HepG2 (cell line): Measurements from ENCODE around the gene KIAA0930. TPM values are rescaled to one million over a fixed set of nuclear protein-coding genes. Genes with fewer than 3 reads are reported as not detected.
A peak's percentile ranks its signal among the peaks of the same experiment; 100 is the strongest.

Source experiments
- ATAC-seq: fragments of 200-7000 bp; cut with Tn5 transposase; 3 replicates; pipeline ENCODE4 v1.9.1; 2020; ENCODE audit warnings: mild to moderate bottlenecking, moderate library complexity
- BruUV-seq: library from RNA; stranded (reverse); fragments of 400-500 nt; replicated peaks from 2 replicates; lab custom pipeline; 2021; lab: Mats Ljungman, UMichigan
- CTCF ChIA-PET: fragments of 300-600 bp; formaldehyde crosslinking; extraction: SDS; loops from one replicate; lab custom pipeline; 2021; ENCODE audit warnings: low total read pairs, inconsistent platforms, low intra/inter-chr PET ratio; lab: Yijun Ruan, JAX
- POLR2A ChIA-PET: fragments of 350-600 bp; sonication (Branson Sonifier 250); formaldehyde crosslinking; loops from one replicate; lab custom pipeline; 2020; ENCODE audit warnings: antibody characterized with exemption, inconsistent platforms; lab: Yijun Ruan, JAX
- DNase-seq: peaks from one replicate; pipeline ENCODE4 v3.0.0-alpha.2; 2015; ENCODE audit warnings: low spot score
- FAIRE-seq: peaks from 3 replicates; lab custom pipeline; 2011; peaks lifted over from hg19 to GRCh38; lab: Jason Lieb, UNC
- H2AFZ ChIP-seq: one replicate; pipeline ENCODE4 v1.6.1; 2011; ENCODE audit warnings: low read length, inconsistent platforms
- H3K27ac ChIP-seq: fragments of 300-600 bp; 3 replicates; pipeline ENCODE4 v1.8.0; 2011; ENCODE audit warnings: mixed run types, mild to moderate bottlenecking, mixed read lengths, low read length, inconsistent platforms; ENCODE audit not compliant: insufficient read depth; ENCODE audit errors: extremely low read length
- H3K27me3 ChIP-seq, 2 experiments: fragments of 200-600 bp in 1 of 2; 2 replicates in 1 of 2; 3 replicates in 1 of 2; pipeline versions ENCODE4 v1.6.0 to v1.8.0; 2011; ENCODE audit warnings: low read length in 2 of 2, mild to moderate bottlenecking in 2 of 2, moderate library complexity in 2 of 2, inconsistent platforms in 1 of 2; ENCODE audit not compliant: insufficient read depth in 2 of 2, control insufficient read depth in 1 of 2
- H3K36me3 ChIP-seq, 2 experiments: fragments of 200-600 bp in 1 of 2; replicated peaks in 1 of 2; 2 replicates in 1 of 2; 3 replicates in 1 of 2; pipeline versions ENCODE4 v1.5.1 to v1.8.0; 2011; ENCODE audit warnings: low read length in 2 of 2, inconsistent platforms in 1 of 2; ENCODE audit not compliant: insufficient read depth in 2 of 2, control insufficient read depth in 1 of 2
- H3K4me1 ChIP-seq: 2 replicates; pipeline ENCODE4 v1.5.1; 2012; ENCODE audit warnings: low read length, inconsistent platforms; ENCODE audit not compliant: insufficient read depth
- H3K4me2 ChIP-seq: 2 replicates; pipeline ENCODE4 v1.6.0; 2011; ENCODE audit warnings: low read depth, low read length, inconsistent platforms
- H3K4me3 ChIP-seq, 3 experiments: fragments of 200-600 bp in 1 of 3; sonication (generic), shearing (Covaris generic) in 1 of 3; replicated peaks in 1 of 3; 2 replicates each; pipeline ENCODE4 v1.5.1; 2011 to 2016; ENCODE audit warnings: low read length in 3 of 3, inconsistent platforms in 2 of 3, low read depth in 2 of 3, mild to moderate bottlenecking in 2 of 3, control low read depth in 1 of 3, mixed read lengths in 1 of 3; ENCODE audit not compliant: insufficient read depth in 1 of 3
- H3K79me2 ChIP-seq: one replicate; pipeline ENCODE4 v1.6.1; 2011; ENCODE audit warnings: low read length, inconsistent platforms; ENCODE audit not compliant: insufficient read depth
- H3K9ac ChIP-seq: 2 replicates; pipeline ENCODE4 v1.6.0; 2011; ENCODE audit warnings: mild to moderate bottlenecking, low read depth, low read length, inconsistent platforms; ENCODE audit not compliant: insufficient read depth
- H3K9me3 ChIP-seq: 2 replicates; pipeline ENCODE4 v1.5.1; 2012; ENCODE audit warnings: mild to moderate bottlenecking, low read length
- H4K20me1 ChIP-seq: 2 replicates; pipeline ENCODE4 v1.6.0; 2011; ENCODE audit warnings: inconsistent platforms, mild to moderate bottlenecking, low read length, moderate library complexity; ENCODE audit not compliant: insufficient read depth
- YY1 ChIP-seq: IDR thresholded peaks from 2 replicates; pipeline ENCODE4 v1.6.1; 2011; ENCODE audit warnings: low read length, low read depth, moderate library complexity, mild to moderate bottlenecking; ENCODE audit not compliant: insufficient read depth, insufficient replicate concordance
- ZNF652 ChIP-seq: IDR thresholded peaks from 2 replicates; pipeline ENCODE4 v1.6.1; 2016; ENCODE audit warnings: low read depth, borderline replicate concordance
- WGBS: methylation state at CpG from one replicate; pipeline ENCODE4 v1.1.6; 2017; ENCODE audit warnings: low lambda C conversion rate; 5-methylcytosine and 5-hydroxymethylcytosine counted together
- in situ Hi-C: cut with HindIII; loops from 2 replicates; pipeline ENCODE4 v1.10.0; 2017; ENCODE audit warnings: low pct_unique_long_range_greater_than_20kb; ENCODE audit not compliant: extremely low pct_ligation_motif_present
- intact Hi-C: fragments of 100-400 bp; cut with micrococcal nuclease; formaldehyde crosslinking; loops from one replicate; pipeline ENCODE4 v1.10.0; 2022; ENCODE audit not compliant: unreplicated experiment
- polyA plus RNA-seq, 8 experiments: library from polyadenylated mRNA; depleted of rRNA in 3 of 8; stranded (reverse) in 7 of 8; unstranded in 1 of 8; fragments of >200 nt; fragmentation: Illumina TruSeq in 4 of 8; extraction: Trizol in 4 of 8; gene quantifications; 2 replicates each; pipeline versions ENCODE4 v1.2.1 to v1.2.3, GENCODE V29; 2011 to 2016; ENCODE audit warnings: low read depth in 4 of 8, missing spikeins in 1 of 8, mixed read lengths in 1 of 8; ENCODE audit not compliant: insufficient read depth in 1 of 8
- total RNA-seq, 5 experiments: library from RNA; depleted of rRNA; stranded (reverse); fragments of >200 nt; fragmentation: Illumina TruSeq; extraction: Trizol; gene quantifications; 2 replicates each; pipeline ENCODE4 v1.2.3, GENCODE V29; 2016; ENCODE audit warnings: low read depth in 1 of 5
- TF ChIP-seq, protein P1 (sequence below): sonication (generic); formaldehyde crosslinking; IDR thresholded peaks from 2 replicates; pipeline ENCODE4 v1.5.0; 2020; ENCODE audit warnings: missing genetic modification reagents
- TF ChIP-seq, protein P2 (sequence below): sonication (generic); formaldehyde crosslinking; IDR thresholded peaks from 2 replicates; pipeline ENCODE4 v1.9.0; 2021; ENCODE audit warnings: mild to moderate bottlenecking, missing genetic modification reagents

Gene KIAA0930
- total and polyA plus RNA-seq, 2 of the 13 experiments (the other 11 are each of a cell fraction or from before 2014, with no cell fraction given) = 27.0 to 38.2 TPM

GRCh38 chr22:45253039-45253641 lies 12.4 kb upstream of the KIAA0930 start:
- H3K9me3 ChIP-seq = no peaks in the 10 kb centered on the region
- FAIRE-seq (no peak), DNase-seq (no peak), ATAC-seq (peak; percentile 26; the same call in 1 of the 3 replicates)
- no peak overlapping the region for H3K9ac ChIP-seq
- BruUV-seq = no TSS peak
- WGBS = 36% methylated on average over 10 of the region's 10 CpGs
- CTCF ChIA-PET = no interaction called here
- no peak overlapping the region for H3K27ac ChIP-seq
- POLR2A ChIA-PET = no interaction called here
- peaks cover 31% of the 10 kb centered on the region for H3K4me1 ChIP-seq
- intact Hi-C loops = no loop called here
- no peaks in the 10 kb centered on the region for H4K20me1 ChIP-seq
- H3K79me2 ChIP-seq = no peaks in the 10 kb centered on the region
- H3K4me2 ChIP-seq = 0 out of 2 replicates have a peak overlapping the region, but pooled peaks have one; percentile 12
- H2AFZ ChIP-seq = no peak overlapping the region
- TF ChIP-seq, protein P1, sequence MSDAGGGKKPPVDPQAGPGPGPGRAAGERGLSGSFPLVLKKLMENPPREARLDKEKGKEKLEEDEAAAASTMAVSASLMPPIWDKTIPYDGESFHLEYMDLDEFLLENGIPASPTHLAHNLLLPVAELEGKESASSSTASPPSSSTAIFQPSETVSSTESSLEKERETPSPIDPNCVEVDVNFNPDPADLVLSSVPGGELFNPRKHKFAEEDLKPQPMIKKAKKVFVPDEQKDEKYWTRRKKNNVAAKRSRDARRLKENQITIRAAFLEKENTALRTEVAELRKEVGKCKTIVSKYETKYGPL (CRISPR knock-in tag) = no peak
- TF ChIP-seq, protein P2, sequence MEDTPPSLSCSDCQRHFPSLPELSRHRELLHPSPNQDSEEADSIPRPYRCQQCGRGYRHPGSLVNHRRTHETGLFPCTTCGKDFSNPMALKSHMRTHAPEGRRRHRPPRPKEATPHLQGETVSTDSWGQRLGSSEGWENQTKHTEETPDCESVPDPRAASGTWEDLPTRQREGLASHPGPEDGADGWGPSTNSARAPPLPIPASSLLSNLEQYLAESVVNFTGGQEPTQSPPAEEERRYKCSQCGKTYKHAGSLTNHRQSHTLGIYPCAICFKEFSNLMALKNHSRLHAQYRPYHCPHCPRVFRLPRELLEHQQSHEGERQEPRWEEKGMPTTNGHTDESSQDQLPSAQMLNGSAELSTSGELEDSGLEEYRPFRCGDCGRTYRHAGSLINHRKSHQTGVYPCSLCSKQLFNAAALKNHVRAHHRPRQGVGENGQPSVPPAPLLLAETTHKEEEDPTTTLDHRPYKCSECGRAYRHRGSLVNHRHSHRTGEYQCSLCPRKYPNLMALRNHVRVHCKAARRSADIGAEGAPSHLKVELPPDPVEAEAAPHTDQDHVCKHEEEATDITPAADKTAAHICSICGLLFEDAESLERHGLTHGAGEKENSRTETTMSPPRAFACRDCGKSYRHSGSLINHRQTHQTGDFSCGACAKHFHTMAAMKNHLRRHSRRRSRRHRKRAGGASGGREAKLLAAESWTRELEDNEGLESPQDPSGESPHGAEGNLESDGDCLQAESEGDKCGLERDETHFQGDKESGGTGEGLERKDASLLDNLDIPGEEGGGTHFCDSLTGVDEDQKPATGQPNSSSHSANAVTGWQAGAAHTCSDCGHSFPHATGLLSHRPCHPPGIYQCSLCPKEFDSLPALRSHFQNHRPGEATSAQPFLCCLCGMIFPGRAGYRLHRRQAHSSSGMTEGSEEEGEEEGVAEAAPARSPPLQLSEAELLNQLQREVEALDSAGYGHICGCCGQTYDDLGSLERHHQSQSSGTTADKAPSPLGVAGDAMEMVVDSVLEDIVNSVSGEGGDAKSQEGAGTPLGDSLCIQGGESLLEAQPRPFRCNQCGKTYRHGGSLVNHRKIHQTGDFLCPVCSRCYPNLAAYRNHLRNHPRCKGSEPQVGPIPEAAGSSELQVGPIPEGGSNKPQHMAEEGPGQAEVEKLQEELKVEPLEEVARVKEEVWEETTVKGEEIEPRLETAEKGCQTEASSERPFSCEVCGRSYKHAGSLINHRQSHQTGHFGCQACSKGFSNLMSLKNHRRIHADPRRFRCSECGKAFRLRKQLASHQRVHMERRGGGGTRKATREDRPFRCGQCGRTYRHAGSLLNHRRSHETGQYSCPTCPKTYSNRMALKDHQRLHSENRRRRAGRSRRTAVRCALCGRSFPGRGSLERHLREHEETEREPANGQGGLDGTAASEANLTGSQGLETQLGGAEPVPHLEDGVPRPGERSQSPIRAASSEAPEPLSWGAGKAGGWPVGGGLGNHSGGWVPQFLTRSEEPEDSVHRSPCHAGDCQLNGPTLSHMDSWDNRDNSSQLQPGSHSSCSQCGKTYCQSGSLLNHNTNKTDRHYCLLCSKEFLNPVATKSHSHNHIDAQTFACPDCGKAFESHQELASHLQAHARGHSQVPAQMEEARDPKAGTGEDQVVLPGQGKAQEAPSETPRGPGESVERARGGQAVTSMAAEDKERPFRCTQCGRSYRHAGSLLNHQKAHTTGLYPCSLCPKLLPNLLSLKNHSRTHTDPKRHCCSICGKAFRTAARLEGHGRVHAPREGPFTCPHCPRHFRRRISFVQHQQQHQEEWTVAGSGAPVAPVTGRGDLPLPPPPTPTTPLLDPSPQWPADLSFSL (CRISPR knock-in tag) = 0 out of 2 replicates have a peak, but pooled peaks have one; percentile 34
- peak; percentile 84 for TF ChIP-seq ZNF652 (CRISPR knock-in tag)
- TF ChIP-seq YY1 = peak; percentile 23
- H3K36me3 ChIP-seq = no peaks in the 10 kb centered on the region
- no peak overlapping the region for H3K4me3 ChIP-seq
- in situ Hi-C loops = no loop called here
- no peaks in the 10 kb centered on the region for H3K27me3 ChIP-seq
